Activated B cell treated with CpG ODN at 0.5 μM for 24 hours (primary cell): ENCODE measurements around the gene PEX10. TPM values are rescaled to one million over a fixed set of nuclear protein-coding genes. Genes with fewer than 3 reads are reported as not detected.

Experiments
- ATAC-seq: fragments of 200-7000 bp; cut with Tn5 transposase; one replicate; pipeline ENCODE4 v1.10.0; 2021; ENCODE audit warnings: low read depth, mild to moderate bottlenecking, moderate library complexity
- CTCF ChIA-PET: fragments of 350-600 bp; sonication (Branson Sonifier 250); formaldehyde crosslinking; loops from one replicate; lab custom pipeline; 2021; ENCODE audit warnings: antibody characterized with exemption; lab: Charles Lee
- POLR2A ChIA-PET: fragments of 350-600 bp; sonication (Branson Sonifier 250); formaldehyde crosslinking; loops from one replicate; lab custom pipeline; 2021; ENCODE audit warnings: antibody characterized with exemption; lab: Charles Lee
- DNase-seq: peaks from one replicate; pipeline ENCODE4 v3.0.0; 2022
- H3K27ac Mint-ChIP-seq: one replicate; pipeline ENCODE4 v1.8.0; 2020; ENCODE audit warnings: mixed read lengths
- H3K27me3 Mint-ChIP-seq: one replicate; pipeline ENCODE4 v1.8.0; 2021; ENCODE audit warnings: mixed read lengths
- H3K36me3 Mint-ChIP-seq: one replicate; pipeline ENCODE4 v1.8.0; 2021; ENCODE audit warnings: low read depth, mixed read lengths
- H3K4me1 Mint-ChIP-seq: one replicate; pipeline ENCODE4 v1.8.0; 2021; ENCODE audit warnings: mixed read lengths
- H3K4me3 Mint-ChIP-seq: one replicate; pipeline ENCODE4 v1.8.0; 2020; ENCODE audit warnings: mild to moderate bottlenecking, mixed read lengths
- H3K9me3 Mint-ChIP-seq: one replicate; pipeline ENCODE4 v1.8.0; 2020; ENCODE audit warnings: mixed read lengths
- intact Hi-C: fragments of 100-400 bp; cut with micrococcal nuclease; formaldehyde crosslinking; loops from one replicate; pipeline ENCODE4 v1.15.1; 2024
- total RNA-seq: library from RNA; stranded (reverse); gene quantifications from 2 replicates; pipeline ENCODE4 v1.2.3, GENCODE V29; 2022
- TF ChIP-seq, protein P1 (sequence below): fragments of 200-600 bp; IDR thresholded peaks from one replicate; pipeline ENCODE4 v1.8.0; 2022; ENCODE audit warnings: antibody characterized with exemption, mild to moderate bottlenecking

The PEX10 gene
- total RNA-seq, 1 donor from 2014 or later: 18.9 TPM

DNA sequence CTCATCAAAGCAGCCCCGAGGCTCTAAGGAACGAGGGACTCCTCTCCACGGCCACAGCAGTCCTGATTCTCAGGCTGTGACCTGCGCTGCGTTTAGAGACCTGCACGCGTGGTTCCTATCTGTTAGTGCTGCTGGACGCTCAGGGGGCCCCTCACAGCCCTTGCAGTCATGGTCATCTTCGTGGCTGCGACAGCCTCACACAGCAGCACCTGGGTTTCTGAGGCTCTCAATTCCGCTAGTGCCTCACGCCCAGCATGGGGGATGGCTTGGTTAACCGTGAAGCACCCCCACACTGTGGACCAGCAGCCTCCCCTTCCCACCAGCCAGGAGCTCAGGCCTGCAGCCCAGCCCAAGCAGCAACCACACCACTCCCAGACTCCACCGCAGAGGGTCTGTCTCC lies 28.8 kb downstream of the PEX10 start:
- DNase-seq (no peak), ATAC-seq (no peak)
- H3K27me3 Mint-ChIP-seq: no peaks in the 10 kb centered on the region
- CTCF ChIA-PET: interaction anchor here (7.2 kb wide), 1 partner anchor 185 kb away, joined by 185 read pairs; the partner anchor contains the start of gene FAAP20
- no peaks in the 10 kb centered on the region for H3K9me3 Mint-ChIP-seq
- no peak overlapping the region for H3K4me3 Mint-ChIP-seq
- intact Hi-C loops: loop anchor here (5.0 kb wide), 1 partner anchor 336 kb away; no protein-coding TSS in a partner anchor
- POLR2A ChIA-PET: interaction anchor here (1.2 kb wide), 1 partner anchor 188 kb away, joined by 3 read pairs; the partner anchor contains the start of gene FAAP20
- H3K4me1 Mint-ChIP-seq: peaks cover 38% of the 10 kb centered on the region
- H3K36me3 Mint-ChIP-seq: peaks cover 4% of the 10 kb centered on the region
- TF ChIP-seq, protein P1, sequence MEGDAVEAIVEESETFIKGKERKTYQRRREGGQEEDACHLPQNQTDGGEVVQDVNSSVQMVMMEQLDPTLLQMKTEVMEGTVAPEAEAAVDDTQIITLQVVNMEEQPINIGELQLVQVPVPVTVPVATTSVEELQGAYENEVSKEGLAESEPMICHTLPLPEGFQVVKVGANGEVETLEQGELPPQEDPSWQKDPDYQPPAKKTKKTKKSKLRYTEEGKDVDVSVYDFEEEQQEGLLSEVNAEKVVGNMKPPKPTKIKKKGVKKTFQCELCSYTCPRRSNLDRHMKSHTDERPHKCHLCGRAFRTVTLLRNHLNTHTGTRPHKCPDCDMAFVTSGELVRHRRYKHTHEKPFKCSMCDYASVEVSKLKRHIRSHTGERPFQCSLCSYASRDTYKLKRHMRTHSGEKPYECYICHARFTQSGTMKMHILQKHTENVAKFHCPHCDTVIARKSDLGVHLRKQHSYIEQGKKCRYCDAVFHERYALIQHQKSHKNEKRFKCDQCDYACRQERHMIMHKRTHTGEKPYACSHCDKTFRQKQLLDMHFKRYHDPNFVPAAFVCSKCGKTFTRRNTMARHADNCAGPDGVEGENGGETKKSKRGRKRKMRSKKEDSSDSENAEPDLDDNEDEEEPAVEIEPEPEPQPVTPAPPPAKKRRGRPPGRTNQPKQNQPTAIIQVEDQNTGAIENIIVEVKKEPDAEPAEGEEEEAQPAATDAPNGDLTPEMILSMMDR: no peak
- no peak overlapping the region for H3K27ac Mint-ChIP-seq

DNA sequence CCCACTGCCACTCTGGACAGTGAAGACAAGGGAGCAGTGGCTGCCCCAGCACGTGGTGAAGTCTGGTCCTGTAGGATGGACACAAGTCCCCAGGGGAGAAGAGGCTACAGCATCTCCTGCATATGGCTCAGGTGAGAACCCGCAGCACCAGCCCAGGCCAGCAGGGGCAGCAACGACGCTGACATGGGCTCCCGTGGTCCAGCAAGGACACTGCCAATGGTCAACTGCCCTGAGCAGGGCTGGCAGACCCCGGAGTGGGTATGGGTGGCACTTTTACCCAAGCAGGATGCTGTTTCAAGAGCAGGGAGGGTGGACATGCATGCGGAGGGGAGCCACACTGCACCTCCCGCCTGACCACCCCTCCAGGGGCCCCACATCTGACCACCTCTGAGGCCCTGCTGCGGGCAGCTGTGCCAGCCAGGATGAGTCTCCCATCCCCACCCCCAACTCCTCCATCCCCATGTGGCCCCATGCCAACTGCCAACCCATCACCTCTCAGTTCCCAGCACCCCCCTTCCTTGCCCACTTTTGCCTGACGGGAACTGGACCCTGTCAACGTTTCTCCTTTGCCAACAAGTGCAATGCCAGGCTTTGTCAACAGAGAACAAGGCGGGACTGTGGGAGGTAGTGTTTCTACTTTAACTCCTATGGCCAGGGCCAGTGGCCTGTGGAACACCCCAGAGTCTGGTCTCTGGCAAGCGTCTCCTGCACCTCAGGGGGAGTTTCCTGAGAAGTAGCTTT lies 29.6 kb downstream of the PEX10 start:
- intact Hi-C loops: loop anchor here (5.0 kb wide), 1 partner anchor 335 kb away; no protein-coding TSS in a partner anchor
- Mint-ChIP-seq H3K4me3 (no peak overlapping the region), H3K27ac (no peak overlapping the region), H3K27me3 (no peaks in the 10 kb centered on the region), H3K9me3 (no peaks in the 10 kb centered on the region), H3K36me3 (peaks cover 2% of the 10 kb centered on the region), H3K4me1 (peaks cover 31% of the 10 kb centered on the region)
- TF ChIP-seq, protein P1: no peak
- ATAC-seq (no peak), DNase-seq (no peak)
- ChIA-PET CTCF (interaction anchor here (0.6 to 7.2 kb wide), 10 partner anchors 9 to 338 kb away, joined by 3 to 185 read pairs (median 7); partner anchors contain the start of genes FAAP20, MORN1 and RER1), POLR2A (interaction anchor here (0.6 to 5.7 kb wide), 12 partner anchors 9 to 202 kb away, joined by 3 to 89 read pairs (median 6); partner anchors contain the start of genes FAAP20, MORN1 and RER1)

DNA sequence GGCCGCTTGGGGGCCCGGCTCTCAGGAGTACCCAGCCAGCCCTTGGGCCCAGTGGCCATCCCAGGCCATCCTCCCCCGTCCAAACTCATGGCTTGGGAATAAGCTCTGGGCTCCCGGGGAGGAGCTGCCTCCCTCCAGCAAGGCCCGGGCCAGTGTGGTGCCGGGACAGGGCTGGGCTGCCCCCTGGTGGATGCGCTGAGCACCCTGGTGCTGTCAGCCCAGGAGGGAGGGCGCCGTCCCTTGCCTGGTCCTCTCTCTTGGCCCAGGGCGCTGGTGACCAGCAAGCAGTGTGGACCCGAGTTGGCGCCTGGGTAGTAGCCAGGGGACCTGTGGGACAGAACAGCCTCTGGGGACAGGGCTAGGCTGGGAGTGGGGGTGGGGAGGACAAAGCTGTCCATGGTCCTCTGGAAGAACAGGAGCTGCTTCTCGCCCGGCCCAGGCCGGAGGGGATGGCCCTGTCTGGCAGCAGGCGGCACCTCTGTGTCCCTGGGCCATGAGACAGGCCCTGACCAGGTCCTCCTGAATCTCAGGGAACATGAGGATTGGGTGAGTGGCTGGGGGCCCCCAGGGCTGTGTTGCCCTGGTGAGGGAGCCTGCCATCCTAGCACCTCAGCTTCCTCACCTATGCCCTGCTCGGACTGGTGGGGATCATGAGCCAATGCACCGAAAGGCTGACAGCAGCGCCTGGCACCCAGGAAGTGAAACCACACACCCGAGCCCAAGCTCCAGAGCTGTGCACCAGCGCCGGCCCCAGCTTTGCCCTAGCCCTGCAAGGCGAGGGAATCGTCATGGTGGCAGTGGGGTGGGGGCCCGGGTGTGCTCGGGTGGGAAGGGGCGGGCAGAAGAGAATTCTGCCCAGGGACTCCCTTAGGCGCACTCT lies 30.4 kb downstream of the PEX10 start:
- intact Hi-C loops: loop anchor here (1.0 to 5.0 kb wide), 4 partner anchors 9 to 335 kb away; partner anchors contain the start of genes MORN1 and RER1
- CTCF ChIA-PET: interaction anchor here (0.6 to 7.2 kb wide), 18 partner anchors 10 to 337 kb away, joined by 3 to 185 read pairs (median 5); partner anchors contain the start of genes FAAP20, MORN1 and RER1
- no peak overlapping the region for H3K4me3 Mint-ChIP-seq
- ATAC-seq: peak; percentile 85
- H3K27ac Mint-ChIP-seq: no peak overlapping the region
- H3K9me3 Mint-ChIP-seq: no peaks in the 10 kb centered on the region
- TF ChIP-seq, protein P1: peak; percentile 31
- POLR2A ChIA-PET: interaction anchor here (0.6 to 5.7 kb wide), 14 partner anchors 9 to 564 kb away, joined by 3 to 89 read pairs (median 5); partner anchors contain the start of genes FAAP20, MORN1 and RER1
- peaks cover 2% of the 10 kb centered on the region for H3K36me3 Mint-ChIP-seq
- peak; percentile 74 for DNase-seq
- H3K4me1 Mint-ChIP-seq: peaks cover 25% of the 10 kb centered on the region
- H3K27me3 Mint-ChIP-seq: no peaks in the 10 kb centered on the region

DNA sequence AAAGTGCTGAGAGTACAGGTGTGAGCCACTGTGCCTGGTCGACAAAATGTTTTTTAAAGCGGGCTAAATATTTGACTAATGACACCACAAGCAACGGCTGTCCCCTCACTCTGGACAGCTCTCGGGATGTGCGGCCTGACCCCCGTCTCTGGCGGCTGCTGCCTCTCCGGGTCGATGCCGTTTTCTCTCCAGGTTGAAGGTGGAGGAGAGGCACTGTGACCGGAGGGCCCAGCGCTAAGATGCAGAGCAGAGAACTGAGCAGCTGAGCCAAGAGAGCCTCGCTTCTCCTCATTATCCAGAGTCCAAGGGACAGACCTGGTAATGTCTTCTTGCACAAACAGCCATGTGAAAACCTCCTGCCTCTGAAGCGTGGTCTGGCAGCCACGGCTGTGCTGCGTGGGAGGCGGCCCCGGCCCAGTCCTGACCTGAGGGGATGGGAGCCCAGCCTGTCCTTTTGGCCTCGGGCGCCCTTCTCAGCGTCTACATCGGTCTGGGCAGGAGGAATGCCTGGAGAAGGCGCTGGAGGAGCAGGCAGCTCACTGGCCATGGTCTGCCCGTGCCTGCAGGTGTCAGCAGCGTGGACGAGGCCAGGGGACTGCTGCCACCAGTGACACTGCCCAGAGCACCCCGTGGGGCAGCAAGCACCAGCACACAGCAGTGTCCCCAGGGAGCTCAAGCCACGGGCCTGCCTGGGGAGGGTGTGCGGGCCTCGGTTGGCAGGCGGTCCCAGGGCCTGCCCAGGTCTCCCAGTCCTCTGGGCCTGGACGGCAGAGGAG lies 31.4 kb downstream of the PEX10 start:
- TF ChIP-seq, protein P1: no peak
- no peaks in the 10 kb centered on the region for H3K27me3 Mint-ChIP-seq
- H3K4me1 Mint-ChIP-seq: peaks cover 25% of the 10 kb centered on the region
- H3K4me3 Mint-ChIP-seq: no peak overlapping the region
- H3K27ac Mint-ChIP-seq: peak overlapping the region; percentile 50
- peak; percentile 7 for ATAC-seq
- POLR2A ChIA-PET: interaction anchor here (0.6 to 5.7 kb wide), 11 partner anchors 10 to 563 kb away, joined by 3 to 89 read pairs (median 6); partner anchors contain the start of genes FAAP20, MORN1 and RER1
- no peaks in the 10 kb centered on the region for H3K9me3 Mint-ChIP-seq
- DNase-seq: no peak
- peaks cover 2% of the 10 kb centered on the region for H3K36me3 Mint-ChIP-seq
- CTCF ChIA-PET: interaction anchor here (0.6 to 7.2 kb wide), 16 partner anchors 11 to 250 kb away, joined by 3 to 185 read pairs (median 5); partner anchors contain the start of genes FAAP20, MORN1 and RER1
- intact Hi-C loops: loop anchor here (1.0 to 5.0 kb wide), 4 partner anchors 10 to 334 kb away; partner anchors contain the start of genes MORN1 and RER1
